Right lobe of liver (tissue), 4 donors: ENCODE results near the gene NME9.

Experiments
- POLR2A ChIP-seq: fragments of 450-650 bp; IDR thresholded peaks from one replicate; pipeline ENCODE4 v1.6.1; 2017; ENCODE audit warnings: antibody characterized with exemption, mild to moderate bottlenecking
- TF ChIP-seq, protein P1 (sequence below), 4 donors: fragments of 200-600 bp in 3 of 4; fragments of 450-650 bp in 1 of 4; IDR thresholded peaks; one replicate each; pipeline versions ENCODE4 v1.5.1 to v1.8.0; 2016 to 2022; ENCODE audit warnings: antibody characterized with exemption in 4 of 4, mild to moderate bottlenecking in 2 of 4
- donor health status: DM: no; HTN: no; CAD: no.
- donor health status: DM: no; HTN: no; CAD: no.
- donor health status: DM: no; HTN: yes; CAD: no.

DNA sequence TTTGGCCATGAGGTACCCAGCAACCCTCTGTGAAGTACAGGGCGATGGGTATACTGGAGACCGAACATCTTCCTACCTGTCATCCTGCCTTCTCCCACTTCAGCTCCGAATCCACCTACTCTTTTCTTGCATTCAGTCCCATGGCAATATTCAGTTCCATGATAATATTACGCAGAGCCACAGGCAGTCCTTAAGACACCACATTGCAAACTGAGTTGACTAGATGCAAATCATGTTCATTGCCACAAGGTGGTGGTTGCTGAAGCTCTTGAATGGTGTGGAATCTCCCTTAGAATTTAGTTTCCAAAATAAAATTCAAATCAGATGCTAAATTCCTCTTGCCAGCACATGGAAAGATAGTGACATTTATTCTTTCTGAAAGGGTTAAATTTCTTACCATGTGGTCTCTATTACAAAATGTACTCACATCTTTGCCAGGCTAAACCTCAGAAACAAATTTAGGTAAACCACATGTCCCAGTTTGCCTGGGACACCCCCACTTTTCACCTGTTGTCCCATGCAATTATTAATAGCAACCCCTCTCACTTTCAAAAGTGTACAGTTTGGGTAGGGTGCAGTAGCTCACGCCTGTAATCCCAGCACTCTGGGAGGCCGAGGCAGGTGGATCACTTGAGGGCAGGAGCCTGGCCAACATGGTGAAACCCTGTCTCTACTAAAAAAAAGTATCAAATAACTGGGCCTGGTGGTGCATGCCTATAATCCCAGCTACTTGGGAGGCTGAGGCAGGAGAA is 1.7 kb upstream of the NME9 start:
- TF ChIP-seq, protein P1, sequence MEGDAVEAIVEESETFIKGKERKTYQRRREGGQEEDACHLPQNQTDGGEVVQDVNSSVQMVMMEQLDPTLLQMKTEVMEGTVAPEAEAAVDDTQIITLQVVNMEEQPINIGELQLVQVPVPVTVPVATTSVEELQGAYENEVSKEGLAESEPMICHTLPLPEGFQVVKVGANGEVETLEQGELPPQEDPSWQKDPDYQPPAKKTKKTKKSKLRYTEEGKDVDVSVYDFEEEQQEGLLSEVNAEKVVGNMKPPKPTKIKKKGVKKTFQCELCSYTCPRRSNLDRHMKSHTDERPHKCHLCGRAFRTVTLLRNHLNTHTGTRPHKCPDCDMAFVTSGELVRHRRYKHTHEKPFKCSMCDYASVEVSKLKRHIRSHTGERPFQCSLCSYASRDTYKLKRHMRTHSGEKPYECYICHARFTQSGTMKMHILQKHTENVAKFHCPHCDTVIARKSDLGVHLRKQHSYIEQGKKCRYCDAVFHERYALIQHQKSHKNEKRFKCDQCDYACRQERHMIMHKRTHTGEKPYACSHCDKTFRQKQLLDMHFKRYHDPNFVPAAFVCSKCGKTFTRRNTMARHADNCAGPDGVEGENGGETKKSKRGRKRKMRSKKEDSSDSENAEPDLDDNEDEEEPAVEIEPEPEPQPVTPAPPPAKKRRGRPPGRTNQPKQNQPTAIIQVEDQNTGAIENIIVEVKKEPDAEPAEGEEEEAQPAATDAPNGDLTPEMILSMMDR (IDR thresholded peaks at IDR 0.05), result no peak
- no peak for TF ChIP-seq POLR2A
